HepG2 (cell line): ENCODE measurements around the gene INTS1. TPM values are rescaled to one million over a fixed set of nuclear protein-coding genes. Genes with fewer than 3 reads are reported as not detected.
A peak's percentile ranks its signal among the peaks of the same experiment; 100 is the strongest.

Experiments
- ADNP ChIP-seq: sonication (generic); formaldehyde crosslinking; IDR thresholded peaks from 2 replicates; pipeline ENCODE4 v1.4.0; 2020; ENCODE audit warnings: missing genetic modification reagents
- ARNTL ChIP-seq: sonication (generic); formaldehyde crosslinking; IDR thresholded peaks from 2 replicates; pipeline ENCODE4 v1.4.0; 2020; ENCODE audit warnings: mild to moderate bottlenecking, missing genetic modification reagents
- ATF7-NPFF ChIP-seq: sonication (generic); formaldehyde crosslinking; IDR thresholded peaks from 2 replicates; pipeline ENCODE4 v1.8.1; 2023; ENCODE audit warnings: mild to moderate bottlenecking, low read depth, missing genetic modification reagents, moderate library complexity
- EHMT2 ChIP-seq: fragments of 200-600 bp; sonication (generic); IDR thresholded peaks from 2 replicates; pipeline ENCODE4 v1.7.0; 2017; ENCODE audit warnings: antibody characterized with exemption, low read depth, low read length, borderline replicate concordance
- HMGXB3 ChIP-seq: sonication (generic); formaldehyde crosslinking; IDR thresholded peaks from 2 replicates; pipeline ENCODE4 v1.4.0; 2020; ENCODE audit warnings: missing genetic modification reagents, borderline replicate concordance
- ISX ChIP-seq: sonication (generic); formaldehyde crosslinking; conservative IDR thresholded peaks from 2 replicates; pipeline ENCODE4 v1.5.0; 2020; ENCODE audit warnings: missing genetic modification reagents
- MIXL1 ChIP-seq: IDR thresholded peaks from 2 replicates; pipeline ENCODE4 v1.6.1; 2016
- PATZ1 ChIP-seq: sonication (generic); formaldehyde crosslinking; IDR thresholded peaks from 2 replicates; pipeline ENCODE4 v1.4.0; 2020; ENCODE audit warnings: missing genetic modification reagents
- RNF2 ChIP-seq: fragments of 450-650 bp; conservative IDR thresholded peaks from 2 replicates; pipeline ENCODE4 v1.6.1; 2016; ENCODE audit warnings: low read depth
- XRCC5 ChIP-seq: fragments of 200-400 bp; formaldehyde crosslinking; optimal IDR thresholded peaks from 2 replicates; pipeline ENCODE3; 2017; ENCODE audit warnings: mild to moderate bottlenecking, low read length
- ZFY ChIP-seq: sonication (generic); formaldehyde crosslinking; IDR thresholded peaks from 2 replicates; pipeline ENCODE4 v1.4.0; 2020; ENCODE audit warnings: missing genetic modification reagents
- ZMAT3 ChIP-seq: sonication (generic); formaldehyde crosslinking; conservative IDR thresholded peaks from 2 replicates; pipeline ENCODE4 v1.7.0; 2021; ENCODE audit warnings: missing genetic modification reagents
- ZMYM3 ChIP-seq: sonication (generic); formaldehyde crosslinking; IDR thresholded peaks from 2 replicates; pipeline ENCODE4 v1.5.1; 2020; ENCODE audit warnings: mild to moderate bottlenecking, missing genetic modification reagents
- ZNF205 ChIP-seq: IDR thresholded peaks from 2 replicates; pipeline ENCODE4 v1.6.1; 2018; ENCODE audit warnings: missing biosample characterization, missing genetic modification reagents
- ZNF570 ChIP-seq: sonication (generic); formaldehyde crosslinking; IDR thresholded peaks from 2 replicates; pipeline ENCODE4 v1.4.0; 2020; ENCODE audit warnings: mild to moderate bottlenecking, missing genetic modification reagents, borderline replicate concordance
- polyA plus RNA-seq, 8 experiments: library from polyadenylated mRNA; depleted of rRNA in 3 of 8; stranded (reverse) in 7 of 8; unstranded in 1 of 8; fragments of >200 nt; fragmentation: Illumina TruSeq in 4 of 8; extraction: Trizol in 4 of 8; gene quantifications; 2 replicates each; pipeline versions ENCODE4 v1.2.1 to v1.2.3, GENCODE V29; 2011 to 2016; ENCODE audit warnings: low read depth in 4 of 8, missing spikeins in 1 of 8, mixed read lengths in 1 of 8; ENCODE audit not compliant: insufficient read depth in 1 of 8
- total RNA-seq, 5 experiments: library from RNA; depleted of rRNA; stranded (reverse); fragments of >200 nt; fragmentation: Illumina TruSeq; extraction: Trizol; gene quantifications; 2 replicates each; pipeline ENCODE4 v1.2.3, GENCODE V29; 2016; ENCODE audit warnings: low read depth in 1 of 5
- TF ChIP-seq, protein P1 (sequence below): sonication (generic); formaldehyde crosslinking; IDR thresholded peaks from 2 replicates; pipeline ENCODE4 v1.4.0; 2020; ENCODE audit warnings: mild to moderate bottlenecking, missing genetic modification reagents, borderline replicate concordance
- TF ChIP-seq, protein P2 (sequence below): sonication (generic); formaldehyde crosslinking; IDR thresholded peaks from 2 replicates; pipeline ENCODE4 v1.5.0; 2020; ENCODE audit warnings: missing genetic modification reagents, mild to moderate bottlenecking, borderline replicate concordance

Gene INTS1
- total and polyA plus RNA-seq, 2 of the 13 experiments (the other 11 are each of a cell fraction or from before 2014, with no cell fraction given), result 13.7 to 29.0 TPM

DNA sequence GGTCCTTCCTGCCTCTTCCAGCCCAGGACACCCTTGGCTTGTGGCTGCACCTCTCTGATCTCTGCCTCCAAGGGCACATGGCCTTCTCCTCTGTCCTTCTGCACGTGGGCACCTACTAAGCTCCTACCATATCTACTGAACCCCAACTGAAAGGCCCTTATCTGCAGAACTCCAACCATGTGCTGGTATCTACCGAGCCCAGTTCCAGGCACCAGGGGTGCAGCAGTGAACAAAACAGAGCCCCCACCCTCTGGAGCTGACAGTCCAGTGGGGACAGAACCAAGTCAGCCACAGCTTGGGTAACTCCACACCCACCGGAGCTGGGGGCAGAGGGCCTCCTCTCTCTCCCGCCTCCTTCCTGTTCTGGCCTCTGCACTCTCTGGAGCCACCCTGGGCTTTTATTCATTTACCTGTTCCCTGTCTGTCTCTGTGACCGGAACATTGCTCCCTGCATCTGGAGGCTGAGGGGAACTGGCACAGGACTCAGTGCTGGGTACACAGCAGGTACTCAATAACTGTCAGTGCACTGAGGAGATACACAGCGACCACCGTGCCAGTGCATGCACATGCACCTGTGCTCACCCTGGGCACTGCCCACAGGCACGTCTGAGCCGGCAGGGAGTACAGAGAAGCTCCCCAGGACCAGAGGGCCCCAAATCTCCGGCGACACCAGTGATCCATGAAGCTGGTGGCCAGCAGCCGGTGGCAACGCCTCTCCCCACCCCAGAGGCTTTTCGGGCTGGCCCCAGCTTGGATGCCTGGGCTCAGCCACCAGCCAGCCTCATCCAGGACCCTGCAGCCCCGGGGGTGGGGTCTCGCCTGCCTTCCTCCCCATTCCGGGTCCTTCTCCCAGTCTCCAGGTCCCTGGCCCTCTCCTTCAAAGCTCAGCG is 46.9 kb downstream of the INTS1 start (continued):
- TF ChIP-seq HMGXB3 (no peak), XRCC5 (no peak), RNF2 (no peak), MIXL1 (CRISPR knock-in tag) (no peak), ZFY (CRISPR knock-in tag) (peak; percentile 32; the same call in 1 of the 2 replicates), ADNP (CRISPR knock-in tag) (no peak), ZMYM3 (peak; percentile 53; the same call in 1 of the 2 replicates), ARNTL (CRISPR knock-in tag) (0 out of 2 replicates have a peak, but pooled peaks have one; percentile 11), ISX (no peak), PATZ1 (CRISPR knock-in tag) (peak; percentile 77), ATF7-NPFF (CRISPR knock-in tag) (no peak), EHMT2 (no peak), ZMAT3 (CRISPR knock-in tag) (0 out of 2 replicates have a peak, but pooled peaks have one; percentile 32), ZNF205 (CRISPR knock-in tag) (no peak), ZNF570 (CRISPR knock-in tag) (no peak)
- TF ChIP-seq, protein P1, sequence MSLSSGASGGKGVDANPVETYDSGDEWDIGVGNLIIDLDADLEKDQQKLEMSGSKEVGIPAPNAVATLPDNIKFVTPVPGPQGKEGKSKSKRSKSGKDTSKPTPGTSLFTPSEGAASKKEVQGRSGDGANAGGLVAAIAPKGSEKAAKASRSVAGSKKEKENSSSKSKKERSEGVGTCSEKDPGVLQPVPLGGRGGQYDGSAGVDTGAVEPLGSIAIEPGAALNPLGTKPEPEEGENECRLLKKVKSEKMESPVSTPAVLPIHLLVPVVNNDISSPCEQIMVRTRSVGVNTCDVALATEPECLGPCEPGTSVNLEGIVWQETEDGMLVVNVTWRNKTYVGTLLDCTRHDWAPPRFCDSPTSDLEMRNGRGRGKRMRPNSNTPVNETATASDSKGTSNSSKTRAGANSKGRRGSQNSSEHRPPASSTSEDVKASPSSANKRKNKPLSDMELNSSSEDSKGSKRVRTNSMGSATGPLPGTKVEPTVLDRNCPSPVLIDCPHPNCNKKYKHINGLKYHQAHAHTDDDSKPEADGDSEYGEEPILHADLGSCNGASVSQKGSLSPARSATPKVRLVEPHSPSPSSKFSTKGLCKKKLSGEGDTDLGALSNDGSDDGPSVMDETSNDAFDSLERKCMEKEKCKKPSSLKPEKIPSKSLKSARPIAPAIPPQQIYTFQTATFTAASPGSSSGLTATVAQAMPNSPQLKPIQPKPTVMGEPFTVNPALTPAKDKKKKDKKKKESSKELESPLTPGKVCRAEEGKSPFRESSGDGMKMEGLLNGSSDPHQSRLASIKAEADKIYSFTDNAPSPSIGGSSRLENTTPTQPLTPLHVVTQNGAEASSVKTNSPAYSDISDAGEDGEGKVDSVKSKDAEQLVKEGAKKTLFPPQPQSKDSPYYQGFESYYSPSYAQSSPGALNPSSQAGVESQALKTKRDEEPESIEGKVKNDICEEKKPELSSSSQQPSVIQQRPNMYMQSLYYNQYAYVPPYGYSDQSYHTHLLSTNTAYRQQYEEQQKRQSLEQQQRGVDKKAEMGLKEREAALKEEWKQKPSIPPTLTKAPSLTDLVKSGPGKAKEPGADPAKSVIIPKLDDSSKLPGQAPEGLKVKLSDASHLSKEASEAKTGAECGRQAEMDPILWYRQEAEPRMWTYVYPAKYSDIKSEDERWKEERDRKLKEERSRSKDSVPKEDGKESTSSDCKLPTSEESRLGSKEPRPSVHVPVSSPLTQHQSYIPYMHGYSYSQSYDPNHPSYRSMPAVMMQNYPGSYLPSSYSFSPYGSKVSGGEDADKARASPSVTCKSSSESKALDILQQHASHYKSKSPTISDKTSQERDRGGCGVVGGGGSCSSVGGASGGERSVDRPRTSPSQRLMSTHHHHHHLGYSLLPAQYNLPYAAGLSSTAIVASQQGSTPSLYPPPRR (CRISPR knock-in tag), result 0 out of 2 replicates have a peak, but pooled peaks have one; percentile 42
- TF ChIP-seq, protein P2, sequence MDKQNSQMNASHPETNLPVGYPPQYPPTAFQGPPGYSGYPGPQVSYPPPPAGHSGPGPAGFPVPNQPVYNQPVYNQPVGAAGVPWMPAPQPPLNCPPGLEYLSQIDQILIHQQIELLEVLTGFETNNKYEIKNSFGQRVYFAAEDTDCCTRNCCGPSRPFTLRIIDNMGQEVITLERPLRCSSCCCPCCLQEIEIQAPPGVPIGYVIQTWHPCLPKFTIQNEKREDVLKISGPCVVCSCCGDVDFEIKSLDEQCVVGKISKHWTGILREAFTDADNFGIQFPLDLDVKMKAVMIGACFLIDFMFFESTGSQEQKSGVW (CRISPR knock-in tag), result no peak
